ENCODE data around the gene SLC12A3. TPM values are rescaled to one million over a fixed set of nuclear protein-coding genes. Genes with fewer than 3 reads are reported as not detected.

SLC12A3 gene
- total RNA-seq, 1 experiment from 2014 or later: not detected

DNA sequence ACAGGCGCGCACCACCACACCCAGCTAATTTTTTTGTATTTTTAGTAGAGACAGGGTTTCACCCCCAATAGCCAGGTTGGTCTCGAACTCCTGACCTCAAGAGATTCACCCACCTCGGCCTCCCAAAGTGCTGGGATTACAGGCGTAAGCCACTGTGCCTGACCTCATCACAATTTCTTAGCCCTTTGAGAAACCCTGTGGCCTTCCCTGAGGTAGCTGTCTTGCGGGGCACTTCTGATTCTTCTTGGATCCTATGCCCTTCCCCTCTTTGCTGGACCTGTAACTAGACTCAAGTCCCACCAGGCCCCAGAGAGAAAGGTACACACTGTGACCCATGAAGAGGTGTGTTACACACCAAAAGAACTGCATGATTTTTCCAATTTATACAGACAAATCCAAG lies 83.2 kb downstream of the SLC12A3 start:
- no peak for ATAC-seq
- POLR2A ChIA-PET: interaction anchor here (1.6 kb wide), 1 partner anchor 15 kb away, joined by 4 read pairs; no protein-coding TSS in a partner anchor
- H3K4me3 Mint-ChIP-seq: no peak overlapping the region

DNA sequence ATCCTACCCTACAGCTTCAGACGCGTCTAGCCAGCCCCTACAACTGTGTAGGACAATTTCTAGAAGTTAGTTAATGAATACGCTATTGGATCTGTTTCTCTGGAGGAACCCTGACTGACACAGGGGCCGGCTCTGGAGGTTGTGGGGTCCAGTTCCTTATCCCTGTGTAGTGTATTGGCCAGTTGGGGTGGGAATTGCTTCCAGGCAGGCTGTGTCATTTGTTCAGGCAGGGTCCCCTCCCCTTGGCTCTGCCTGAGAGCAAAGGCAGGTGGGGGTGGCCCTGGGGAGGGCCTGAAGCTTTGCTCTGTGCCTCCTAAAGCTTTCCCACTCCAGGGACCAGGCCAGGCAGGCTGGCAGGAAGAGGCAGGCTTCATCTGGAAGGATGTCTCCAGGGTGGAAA lies 85.0 kb downstream of the SLC12A3 start:
- no peak for DNase-seq (ENCODE audit: low spot score)
- no peaks in the 10 kb centered on the region for H3K36me3 Mint-ChIP-seq
- H3K9me3 Mint-ChIP-seq: peaks cover under 1% of the 10 kb centered on the region; the same call in 1 of the 2 replicates
- no peak overlapping the region for H3K4me3 Mint-ChIP-seq
- CTCF ChIA-PET: no interaction called here
- ATAC-seq: no peak
- no peaks in the 10 kb centered on the region; the same call in 1 of the 2 replicates for H3K27me3 Mint-ChIP-seq (ENCODE audit: low read depth)
- POLR2A ChIA-PET: no interaction called here
- TF ChIP-seq ZNF121 (CRISPR knock-in tag; IDR thresholded peaks at IDR 0.05) (no peak), GRHL2 (CRISPR knock-in tag; IDR thresholded peaks at IDR 0.05; ENCODE audit: insufficient replicate concordance, severe bottlenecking) (no peak), IRF2 (CRISPR knock-in tag; IDR thresholded peaks at IDR 0.05; ENCODE audit: borderline replicate concordance, low read depth) (no peak), ESRRA (CRISPR knock-in tag; IDR thresholded peaks at IDR 0.05; ENCODE audit: borderline replicate concordance) (no peak), RELA (CRISPR knock-in tag; IDR thresholded peaks at IDR 0.05; ENCODE audit: borderline replicate concordance) (no peak), JAZF1 (CRISPR knock-in tag; IDR thresholded peaks at IDR 0.05) (no peak)
- TF ChIP-seq, protein P1, sequence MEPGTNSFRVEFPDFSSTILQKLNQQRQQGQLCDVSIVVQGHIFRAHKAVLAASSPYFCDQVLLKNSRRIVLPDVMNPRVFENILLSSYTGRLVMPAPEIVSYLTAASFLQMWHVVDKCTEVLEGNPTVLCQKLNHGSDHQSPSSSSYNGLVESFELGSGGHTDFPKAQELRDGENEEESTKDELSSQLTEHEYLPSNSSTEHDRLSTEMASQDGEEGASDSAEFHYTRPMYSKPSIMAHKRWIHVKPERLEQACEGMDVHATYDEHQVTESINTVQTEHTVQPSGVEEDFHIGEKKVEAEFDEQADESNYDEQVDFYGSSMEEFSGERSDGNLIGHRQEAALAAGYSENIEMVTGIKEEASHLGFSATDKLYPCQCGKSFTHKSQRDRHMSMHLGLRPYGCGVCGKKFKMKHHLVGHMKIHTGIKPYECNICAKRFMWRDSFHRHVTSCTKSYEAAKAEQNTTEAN (CRISPR knock-in tag; IDR thresholded peaks at IDR 0.05): no peak
- TF ChIP-seq, protein P2, sequence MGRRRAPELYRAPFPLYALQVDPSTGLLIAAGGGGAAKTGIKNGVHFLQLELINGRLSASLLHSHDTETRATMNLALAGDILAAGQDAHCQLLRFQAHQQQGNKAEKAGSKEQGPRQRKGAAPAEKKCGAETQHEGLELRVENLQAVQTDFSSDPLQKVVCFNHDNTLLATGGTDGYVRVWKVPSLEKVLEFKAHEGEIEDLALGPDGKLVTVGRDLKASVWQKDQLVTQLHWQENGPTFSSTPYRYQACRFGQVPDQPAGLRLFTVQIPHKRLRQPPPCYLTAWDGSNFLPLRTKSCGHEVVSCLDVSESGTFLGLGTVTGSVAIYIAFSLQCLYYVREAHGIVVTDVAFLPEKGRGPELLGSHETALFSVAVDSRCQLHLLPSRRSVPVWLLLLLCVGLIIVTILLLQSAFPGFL (CRISPR knock-in tag; IDR thresholded peaks at IDR 0.05; ENCODE audit: borderline replicate concordance): no peak
- TF ChIP-seq, protein P3, sequence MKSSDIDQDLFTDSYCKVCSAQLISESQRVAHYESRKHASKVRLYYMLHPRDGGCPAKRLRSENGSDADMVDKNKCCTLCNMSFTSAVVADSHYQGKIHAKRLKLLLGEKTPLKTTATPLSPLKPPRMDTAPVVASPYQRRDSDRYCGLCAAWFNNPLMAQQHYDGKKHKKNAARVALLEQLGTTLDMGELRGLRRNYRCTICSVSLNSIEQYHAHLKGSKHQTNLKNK (CRISPR knock-in tag; IDR thresholded peaks at IDR 0.05): no peak
- no peak overlapping the region for H3K27ac Mint-ChIP-seq
- peaks cover 11% of the 10 kb centered on the region for H3K4me1 Mint-ChIP-seq

More for the DNA sequence above, 83.2 kb downstream of the SLC12A3 start:
- no peak for DNase-seq (ENCODE audit: low spot score)
- H3K4me1 Mint-ChIP-seq: peaks cover 14% of the 10 kb centered on the region
- H3K36me3 Mint-ChIP-seq: peaks cover 10% of the 10 kb centered on the region; the same call in 1 of the 2 replicates
- no peak overlapping the region for H3K27ac Mint-ChIP-seq
- H3K9me3 Mint-ChIP-seq: no peaks in the 10 kb centered on the region
- no peaks in the 10 kb centered on the region; the same call in 1 of the 2 replicates for H3K27me3 Mint-ChIP-seq (ENCODE audit: low read depth)
- no peak for TF ChIP-seq ATF1 (CRISPR knock-in tag; IDR thresholded peaks at IDR 0.05)
- no peak for TF ChIP-seq TP53 (CRISPR knock-in tag; IDR thresholded peaks at IDR 0.05)
- no peak for TF ChIP-seq ESRRA (CRISPR knock-in tag; IDR thresholded peaks at IDR 0.05; ENCODE audit: borderline replicate concordance)
- CTCF ChIA-PET: interaction anchor here (1.2 to 1.8 kb wide), 2 partner anchors 81 to 98 kb away, joined by 3 to 4 read pairs; no protein-coding TSS in a partner anchor

DNA sequence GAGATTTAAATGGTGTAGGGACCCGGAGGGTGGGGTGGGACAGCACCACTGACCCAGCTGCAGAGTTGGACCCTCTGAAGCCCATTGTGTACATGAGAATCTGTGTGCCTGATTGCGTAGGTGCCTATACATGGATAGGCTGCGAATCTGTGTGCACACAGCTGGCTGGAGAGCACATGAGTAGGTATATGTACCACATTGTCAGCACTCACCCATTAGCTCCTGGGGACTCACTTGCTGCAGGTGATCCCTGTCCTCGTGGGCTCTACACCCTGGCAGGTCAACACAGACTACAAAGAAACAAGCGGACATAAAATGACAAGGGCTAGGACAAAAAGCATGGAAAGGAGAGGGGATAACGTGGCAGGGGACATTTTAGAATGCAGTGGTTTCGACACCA lies 85.4 kb downstream of the SLC12A3 start:
- Mint-ChIP-seq H3K27me3 (ENCODE audit: low read depth) (no peaks in the 10 kb centered on the region; the same call in 1 of the 2 replicates), H3K27ac (no peak overlapping the region), H3K4me1 (peaks cover 10% of the 10 kb centered on the region), H3K4me3 (no peak overlapping the region), H3K36me3 (no peaks in the 10 kb centered on the region), H3K9me3 (peaks cover 3% of the 10 kb centered on the region; the same call in 1 of the 2 replicates)
- no peak for TF ChIP-seq NFYB (CRISPR knock-in tag; conservative IDR thresholded peaks at IDR 0.05; ENCODE audit: low read depth)
- no peak for TF ChIP-seq JAZF1 (CRISPR knock-in tag; IDR thresholded peaks at IDR 0.05)
- TF ChIP-seq ETV6 (CRISPR knock-in tag; IDR thresholded peaks at IDR 0.05): no peak
- ChIA-PET POLR2A (no interaction called here), CTCF (interaction anchor here (0.7 to 0.9 kb wide), 2 partner anchors 14 to 98 kb away, joined by 3 read pairs; no protein-coding TSS in a partner anchor)
- no peak for ATAC-seq
- DNase-seq (ENCODE audit: low spot score): no peak

DNA sequence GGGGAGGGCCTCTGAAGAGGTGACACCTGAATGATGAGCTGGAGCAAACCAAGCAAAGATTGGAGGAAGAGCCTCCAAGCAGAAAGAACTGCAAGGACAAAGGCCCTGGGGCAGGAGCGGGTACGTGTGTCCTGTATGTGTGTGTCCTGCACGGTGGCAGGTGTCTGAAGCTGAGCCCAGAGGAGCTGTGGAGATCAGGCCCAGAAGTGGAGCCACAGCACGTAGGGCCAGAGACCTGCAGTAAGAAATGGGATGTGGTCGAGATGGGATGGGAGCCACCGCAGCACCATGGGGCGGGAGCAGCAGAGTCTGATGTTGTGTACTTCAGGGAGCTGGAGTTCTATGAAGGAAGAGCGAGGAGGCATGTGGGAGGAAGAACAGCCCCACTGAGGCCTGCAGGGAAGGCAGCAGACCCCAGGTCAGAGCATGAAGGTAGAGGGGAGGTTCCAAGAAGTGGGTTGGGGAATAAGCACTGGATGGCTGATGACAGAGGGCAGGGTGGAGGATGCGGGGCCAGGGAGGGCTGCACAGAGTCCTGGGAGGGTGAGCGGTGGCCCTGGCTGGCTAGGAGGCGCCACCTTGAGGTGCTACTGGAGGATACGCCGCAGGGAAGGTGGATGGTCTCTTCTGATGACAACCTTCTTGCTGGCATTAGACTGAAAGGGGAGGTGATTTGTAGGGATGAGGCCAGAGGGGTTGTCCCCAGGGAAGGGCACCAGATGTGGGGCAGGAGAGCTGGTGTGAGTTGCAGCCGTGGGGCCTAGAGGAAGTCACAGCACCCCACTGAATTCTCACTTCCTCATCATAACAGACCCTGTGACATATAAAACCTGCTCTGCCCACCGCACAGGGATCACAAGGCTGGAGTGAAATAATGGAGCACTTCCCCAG lies 86.1 kb downstream of the SLC12A3 start:
- Mint-ChIP-seq H3K9me3 (peaks cover 7% of the 10 kb centered on the region), H3K36me3 (peaks cover 3% of the 10 kb centered on the region; the same call in 1 of the 2 replicates), H3K27me3 (ENCODE audit: low read depth) (no peaks in the 10 kb centered on the region; the same call in 1 of the 2 replicates), H3K4me1 (peaks cover 10% of the 10 kb centered on the region), H3K27ac (no peak overlapping the region), H3K4me3 (no peak overlapping the region)
- TF ChIP-seq ZNF423 (CRISPR knock-in tag; IDR thresholded peaks at IDR 0.05): peak; percentile 54
- TF ChIP-seq ZNF121 (CRISPR knock-in tag; IDR thresholded peaks at IDR 0.05): no peak
- TF ChIP-seq, protein P4, sequence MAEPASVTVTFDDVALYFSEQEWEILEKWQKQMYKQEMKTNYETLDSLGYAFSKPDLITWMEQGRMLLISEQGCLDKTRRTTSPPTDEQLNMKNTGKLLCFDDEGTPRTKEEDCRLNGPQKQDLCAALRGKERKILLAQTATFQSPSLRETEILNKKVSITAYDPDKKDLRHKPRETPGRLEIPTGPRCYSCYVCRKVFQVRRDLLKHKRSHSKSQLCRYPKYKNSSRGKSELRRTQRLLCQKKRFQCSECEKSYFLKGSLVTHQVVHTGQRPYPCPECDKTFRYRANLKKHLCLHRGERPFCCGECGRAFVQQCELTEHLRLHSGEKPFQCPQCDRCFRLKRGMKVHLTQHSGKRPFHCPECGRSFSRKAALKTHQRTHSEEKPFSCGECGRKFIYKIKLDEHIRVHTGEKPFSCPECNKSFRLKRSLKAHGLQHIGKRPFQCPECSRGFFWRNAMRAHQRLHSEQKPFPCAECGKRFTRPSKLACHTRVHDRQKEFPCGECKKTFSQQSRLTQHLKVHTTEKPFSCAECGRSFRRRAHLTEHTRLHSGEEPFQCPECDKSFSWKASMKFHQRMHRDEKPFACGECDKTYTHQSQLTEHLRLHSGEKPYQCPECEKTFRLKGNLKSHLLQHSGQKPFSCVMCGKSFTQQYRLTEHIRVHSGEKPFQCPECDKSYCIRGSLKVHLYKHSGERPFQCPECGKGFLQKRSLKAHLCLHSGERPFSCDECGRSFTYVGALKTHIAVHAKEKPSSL (CRISPR knock-in tag; conservative IDR thresholded peaks at IDR 0.05): no peak
- no peak for TF ChIP-seq IRF2 (CRISPR knock-in tag; IDR thresholded peaks at IDR 0.05; ENCODE audit: borderline replicate concordance, low read depth)
- TF ChIP-seq, protein P5, sequence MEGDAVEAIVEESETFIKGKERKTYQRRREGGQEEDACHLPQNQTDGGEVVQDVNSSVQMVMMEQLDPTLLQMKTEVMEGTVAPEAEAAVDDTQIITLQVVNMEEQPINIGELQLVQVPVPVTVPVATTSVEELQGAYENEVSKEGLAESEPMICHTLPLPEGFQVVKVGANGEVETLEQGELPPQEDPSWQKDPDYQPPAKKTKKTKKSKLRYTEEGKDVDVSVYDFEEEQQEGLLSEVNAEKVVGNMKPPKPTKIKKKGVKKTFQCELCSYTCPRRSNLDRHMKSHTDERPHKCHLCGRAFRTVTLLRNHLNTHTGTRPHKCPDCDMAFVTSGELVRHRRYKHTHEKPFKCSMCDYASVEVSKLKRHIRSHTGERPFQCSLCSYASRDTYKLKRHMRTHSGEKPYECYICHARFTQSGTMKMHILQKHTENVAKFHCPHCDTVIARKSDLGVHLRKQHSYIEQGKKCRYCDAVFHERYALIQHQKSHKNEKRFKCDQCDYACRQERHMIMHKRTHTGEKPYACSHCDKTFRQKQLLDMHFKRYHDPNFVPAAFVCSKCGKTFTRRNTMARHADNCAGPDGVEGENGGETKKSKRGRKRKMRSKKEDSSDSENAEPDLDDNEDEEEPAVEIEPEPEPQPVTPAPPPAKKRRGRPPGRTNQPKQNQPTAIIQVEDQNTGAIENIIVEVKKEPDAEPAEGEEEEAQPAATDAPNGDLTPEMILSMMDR (IDR thresholded peaks at IDR 0.05): 0 out of 2 replicates have a peak, but pooled peaks have one; percentile 35
- CTCF ChIA-PET: interaction anchor here (0.7 to 1.1 kb wide), 4 partner anchors 11 to 158 kb away, joined by 3 to 5 read pairs (median 3); no protein-coding TSS in a partner anchor
- POLR2A ChIA-PET: no interaction called here
- DNase-seq (ENCODE audit: low spot score) (peak; percentile 72), ATAC-seq (peak; percentile 93)

All from WTC11 (cell line).